GM21515 (cell line): ENCODE measurements around the gene DIDO1.

ENCODE experiments used
- ATAC-seq: cut with Tn5 transposase; IDR thresholded peaks from one replicate; pipeline ENCODE4 v1.9.1; 2021; ENCODE audit not compliant: unreplicated experiment

DIDO1 gene

DNA sequence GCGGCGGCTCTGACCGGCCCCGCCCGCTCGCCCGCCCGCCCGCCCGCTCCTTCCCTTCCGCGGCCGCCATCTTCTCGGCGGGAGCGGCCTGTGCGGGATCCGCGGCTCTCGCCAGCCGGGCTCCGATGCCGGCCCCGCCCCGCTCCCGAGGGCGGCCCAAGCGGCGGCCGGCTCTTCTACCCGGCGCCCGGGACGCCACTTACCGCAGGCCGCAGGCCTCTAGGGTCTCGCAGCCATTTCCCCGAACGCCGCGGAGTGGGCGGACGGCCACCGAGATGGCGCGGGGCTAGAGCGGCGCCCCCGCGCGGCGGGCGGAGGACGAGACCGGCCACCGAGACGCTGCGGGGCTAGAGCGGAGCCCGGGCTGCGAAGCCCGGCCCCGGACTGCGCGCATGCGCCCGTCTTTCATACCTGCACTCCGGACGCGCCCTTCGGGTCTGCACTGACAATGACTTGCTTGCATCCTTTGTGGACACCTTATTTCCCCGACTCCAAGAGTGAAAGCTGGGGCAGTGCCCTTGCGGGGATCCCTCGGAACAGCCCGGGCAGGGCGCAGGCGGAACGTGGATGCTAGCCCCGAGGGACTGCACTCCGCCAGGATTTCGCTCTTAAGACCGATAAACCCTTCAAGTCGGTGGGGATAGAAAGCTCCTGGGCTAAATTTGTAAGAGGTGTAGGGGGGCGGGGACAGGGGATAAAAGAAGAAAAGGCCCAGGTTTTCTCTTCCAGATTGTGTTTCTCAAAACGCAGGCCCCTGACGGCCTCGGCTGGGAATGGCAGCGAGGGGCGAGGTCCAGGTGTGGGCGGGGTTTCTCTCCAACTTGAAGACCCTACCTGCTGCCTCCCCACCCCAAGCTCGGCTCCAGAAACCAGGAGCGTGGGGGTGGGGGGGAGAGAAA is at the start of gene DIDO1:
Gene DIDO1 (minus strand): TSS at position 277 of the 899 bp plus-strand sequence.
- ATAC-seq = peak; percentile 60

DNA sequence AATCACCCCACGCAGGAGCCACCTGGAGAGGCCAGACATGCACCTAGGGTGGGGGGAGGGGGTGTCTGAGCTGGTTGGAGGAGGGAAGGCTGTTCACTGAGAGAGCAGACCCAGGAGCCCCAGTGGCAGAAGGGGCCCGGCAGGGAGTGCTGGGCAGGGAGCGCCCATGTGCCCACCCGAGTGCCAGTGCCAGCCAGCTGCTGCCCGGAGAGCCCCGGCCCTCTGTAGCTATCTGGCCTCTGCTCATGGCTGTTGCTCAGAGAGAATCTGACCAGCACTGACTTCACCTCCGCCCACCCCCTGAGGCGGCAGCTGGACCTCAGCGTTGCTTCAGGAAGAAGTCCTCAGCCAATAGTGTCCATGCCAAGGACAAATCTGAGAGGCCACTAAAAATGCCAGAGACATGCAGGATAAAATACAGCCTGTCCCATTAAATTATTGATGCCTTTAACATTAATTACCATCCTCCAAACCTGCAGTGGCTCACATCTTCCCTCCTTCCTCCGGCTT is 49.0 kb upstream of the DIDO1 start:
- no peak for ATAC-seq

DNA sequence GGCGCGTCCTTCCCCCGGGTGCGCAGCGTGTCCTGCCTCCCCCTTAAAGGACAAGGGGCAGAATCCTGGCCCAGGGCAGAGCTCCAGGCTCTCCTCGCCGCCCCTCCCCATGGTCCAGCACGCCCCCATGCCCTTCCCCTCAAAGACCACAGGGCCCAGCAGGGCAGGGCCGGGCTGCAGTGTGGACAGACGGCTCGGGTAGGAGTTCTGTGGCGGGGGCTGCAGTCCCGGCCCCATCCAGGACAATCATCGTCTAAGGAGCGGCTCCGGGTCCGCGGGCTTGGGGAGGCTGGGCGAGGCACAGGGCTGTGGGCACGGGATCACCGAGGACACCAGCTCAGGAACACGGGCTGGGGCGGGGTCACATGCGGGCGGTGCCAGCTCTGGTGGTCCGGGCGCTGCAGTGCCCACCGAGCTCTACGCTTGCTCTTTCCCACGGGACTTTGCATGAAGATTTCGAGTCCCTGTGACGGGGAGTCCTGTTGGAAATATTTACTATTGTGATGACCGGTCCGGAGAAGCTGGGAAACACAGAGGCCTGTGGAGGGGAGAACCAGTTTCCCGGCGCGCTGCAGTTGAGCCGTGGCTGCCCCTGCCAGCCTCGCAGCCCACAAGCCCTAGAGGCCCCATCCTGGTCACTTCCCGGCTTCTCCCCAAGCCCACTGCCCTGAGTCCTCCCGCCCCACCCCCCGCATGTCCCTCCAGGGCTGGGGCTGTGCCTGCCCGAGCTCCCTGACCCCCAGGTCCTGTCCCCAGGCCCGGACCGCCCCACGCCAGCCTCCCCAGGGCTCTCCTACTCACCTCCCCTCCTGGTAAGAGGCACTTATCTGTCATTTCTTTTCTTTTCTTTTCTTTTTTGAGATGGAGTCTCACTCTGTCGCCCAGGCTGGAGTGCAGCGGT is 46.8 kb upstream of the DIDO1 start:
- ATAC-seq = no peak

DNA sequence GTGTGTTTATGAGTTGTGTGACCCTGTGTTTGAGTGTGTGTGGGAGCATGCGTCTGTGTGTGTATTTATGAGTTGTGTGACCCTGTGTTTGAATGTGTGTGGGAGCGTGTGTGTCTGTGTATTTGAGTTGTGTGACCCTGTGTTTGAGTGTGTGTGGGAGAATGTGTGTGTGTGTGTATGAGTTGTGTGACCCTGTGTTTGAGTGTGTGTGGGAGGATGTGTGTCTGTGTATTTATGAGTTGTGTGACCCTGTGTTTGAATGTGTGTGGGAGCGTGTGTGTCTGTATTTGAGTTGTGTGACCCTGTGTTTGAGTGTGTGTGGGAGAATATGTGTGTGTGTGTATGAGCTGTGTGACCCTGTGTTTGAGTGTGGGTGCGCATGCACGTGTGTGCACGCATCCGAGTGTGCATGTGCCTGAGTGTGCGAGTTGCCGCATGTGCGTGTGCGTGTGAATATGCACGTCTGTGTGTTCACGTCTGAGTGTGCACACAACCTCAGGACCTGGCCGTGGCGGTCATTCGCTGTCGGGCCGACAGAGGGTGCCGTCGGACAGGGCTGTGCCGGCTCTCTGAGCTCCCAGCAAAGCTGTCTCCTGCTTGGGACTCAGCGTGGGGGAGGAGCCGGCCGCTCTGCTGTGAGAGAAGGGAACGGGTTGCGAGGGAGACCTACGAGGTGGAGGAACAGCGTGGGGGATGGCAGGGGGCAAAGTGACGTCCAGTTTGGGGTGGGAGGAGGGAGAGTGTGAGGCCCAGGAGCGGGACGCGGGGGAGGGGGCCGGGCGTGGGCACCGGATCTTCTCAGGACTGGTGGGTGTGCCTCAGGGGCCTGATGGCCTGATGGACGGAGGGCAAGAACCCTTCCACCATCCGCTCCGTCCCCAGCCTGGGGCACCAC is 45.9 kb upstream of the DIDO1 start:
- peak; percentile 76 for ATAC-seq

DNA sequence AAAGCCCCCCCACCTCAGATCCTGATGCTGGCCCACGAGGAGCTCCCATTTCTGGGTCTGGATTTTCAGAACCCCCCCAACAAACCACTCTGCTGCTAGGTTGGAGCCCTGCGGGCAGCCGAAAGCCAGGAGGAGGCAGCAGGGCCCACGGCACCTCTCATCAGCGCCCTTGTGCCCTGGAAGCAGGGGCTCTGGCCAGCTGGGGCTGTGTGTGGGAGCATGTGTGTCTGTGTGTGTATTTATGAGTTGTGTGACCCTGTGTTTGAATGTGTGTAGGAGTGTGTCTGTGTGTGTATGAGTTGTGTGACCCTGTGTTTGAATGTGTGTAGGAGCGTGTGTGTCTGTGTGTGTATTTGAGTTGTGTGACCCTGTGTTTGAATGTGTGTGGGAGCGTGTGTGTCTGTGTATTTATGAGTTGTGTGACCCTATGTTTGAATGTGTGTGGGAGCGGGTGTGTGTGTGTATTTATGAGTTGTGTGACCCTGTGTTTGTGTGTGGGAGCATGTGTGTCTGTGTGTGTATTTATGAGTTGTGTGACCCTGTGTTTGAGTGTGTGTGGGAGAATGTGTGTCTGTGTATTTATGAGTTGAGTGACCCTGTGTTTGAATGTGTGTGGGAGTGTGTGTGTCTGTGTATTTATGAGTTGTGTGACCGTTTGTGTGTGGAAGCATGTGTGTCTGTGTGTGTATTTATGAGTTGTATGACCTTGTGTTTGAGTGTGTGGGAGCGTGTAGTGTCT is 45.1 kb upstream of the DIDO1 start:
- ATAC-seq = no peak

DNA sequence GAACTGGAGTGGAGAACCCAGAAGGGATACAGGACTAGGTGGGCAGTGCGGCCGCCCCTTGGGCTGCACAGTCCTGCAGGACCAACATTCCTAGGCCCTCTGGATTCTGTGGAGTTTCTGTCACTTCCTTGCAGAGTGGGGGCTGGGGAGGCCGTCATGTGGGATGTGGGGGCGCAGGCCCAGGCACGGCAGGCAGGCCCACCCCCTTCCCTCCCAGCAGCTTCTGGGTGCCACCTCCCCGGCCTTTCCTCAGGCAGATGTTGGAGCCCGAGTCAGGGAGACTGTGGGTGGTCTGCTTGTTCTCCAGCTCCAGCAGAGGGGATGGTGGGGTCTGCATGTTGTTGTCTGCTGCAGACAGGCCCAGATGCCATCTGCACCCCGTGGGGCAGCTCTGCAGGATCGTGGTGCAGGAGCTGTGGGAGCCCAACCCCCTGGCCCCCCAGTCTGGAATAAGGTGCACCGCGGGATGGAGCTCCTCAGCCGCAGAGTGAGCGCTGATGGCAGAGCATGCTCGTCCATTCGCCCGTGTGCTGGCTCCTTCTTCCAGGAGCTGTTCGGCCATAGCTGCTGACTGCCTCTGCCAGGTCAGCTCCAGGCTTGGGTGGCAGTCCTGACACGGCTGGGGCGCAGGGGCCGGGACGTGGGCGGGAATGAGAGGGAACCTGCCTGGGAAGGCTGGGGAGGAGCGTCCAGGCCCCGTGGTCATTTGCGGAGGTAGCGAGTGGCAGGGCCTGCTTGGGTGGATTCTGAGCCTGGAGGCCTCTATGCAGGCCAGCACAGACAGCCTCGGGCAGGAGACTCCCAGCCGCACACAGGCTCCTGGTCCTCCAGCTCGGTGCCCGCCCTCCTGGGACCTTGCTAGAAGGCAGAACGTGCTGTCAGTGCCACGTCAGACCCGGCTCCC is 44.3 kb upstream of the DIDO1 start:
- ATAC-seq = no peak

DNA sequence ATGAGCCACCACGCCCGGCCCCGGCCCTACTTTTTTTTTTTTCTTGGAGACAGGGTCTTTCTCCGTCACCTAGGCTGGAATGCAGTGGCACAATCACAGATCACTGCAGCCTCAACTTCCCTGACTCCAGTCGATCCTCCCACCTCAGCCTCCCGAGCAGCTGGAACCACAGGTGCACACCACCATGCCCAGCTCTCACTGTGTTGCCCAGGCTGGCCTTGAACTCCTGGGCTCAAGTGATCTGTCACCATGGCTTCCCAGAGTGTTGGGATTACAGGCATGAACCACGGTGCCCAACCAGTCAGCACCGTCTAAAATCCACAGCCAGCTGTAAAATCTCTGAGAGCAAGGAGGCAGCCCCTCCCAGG is 43.6 kb upstream of the DIDO1 start:
- ATAC-seq = no peak

DNA sequence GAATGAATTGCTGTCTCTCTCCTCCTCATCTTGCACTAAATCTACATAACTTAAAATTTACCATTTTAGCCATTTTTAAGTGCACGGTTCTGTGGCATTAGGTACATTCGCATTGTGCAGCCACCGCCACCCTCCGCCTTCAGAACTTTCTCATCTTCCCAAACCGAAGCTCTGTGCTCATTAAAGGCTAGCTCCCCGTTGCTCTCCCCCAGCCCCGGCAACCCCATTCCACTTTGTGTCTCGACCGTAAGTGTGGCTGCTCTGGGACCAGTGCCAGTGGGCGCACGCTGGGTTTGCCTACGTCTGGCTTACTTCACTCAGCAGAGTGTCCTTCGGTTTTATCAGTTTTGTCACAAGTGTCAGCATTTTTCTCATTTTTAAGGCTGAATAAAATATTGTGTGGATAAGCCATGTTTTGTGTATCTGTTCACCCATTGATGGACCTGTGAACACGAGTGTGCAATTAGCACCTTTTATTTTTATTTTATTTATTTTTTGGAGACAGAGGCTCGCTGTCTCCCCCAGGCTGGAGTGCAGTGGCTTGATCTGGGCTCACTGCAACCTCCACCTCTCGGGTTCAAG is 43.0 kb upstream of the DIDO1 start:
- ATAC-seq = no peak

DNA sequence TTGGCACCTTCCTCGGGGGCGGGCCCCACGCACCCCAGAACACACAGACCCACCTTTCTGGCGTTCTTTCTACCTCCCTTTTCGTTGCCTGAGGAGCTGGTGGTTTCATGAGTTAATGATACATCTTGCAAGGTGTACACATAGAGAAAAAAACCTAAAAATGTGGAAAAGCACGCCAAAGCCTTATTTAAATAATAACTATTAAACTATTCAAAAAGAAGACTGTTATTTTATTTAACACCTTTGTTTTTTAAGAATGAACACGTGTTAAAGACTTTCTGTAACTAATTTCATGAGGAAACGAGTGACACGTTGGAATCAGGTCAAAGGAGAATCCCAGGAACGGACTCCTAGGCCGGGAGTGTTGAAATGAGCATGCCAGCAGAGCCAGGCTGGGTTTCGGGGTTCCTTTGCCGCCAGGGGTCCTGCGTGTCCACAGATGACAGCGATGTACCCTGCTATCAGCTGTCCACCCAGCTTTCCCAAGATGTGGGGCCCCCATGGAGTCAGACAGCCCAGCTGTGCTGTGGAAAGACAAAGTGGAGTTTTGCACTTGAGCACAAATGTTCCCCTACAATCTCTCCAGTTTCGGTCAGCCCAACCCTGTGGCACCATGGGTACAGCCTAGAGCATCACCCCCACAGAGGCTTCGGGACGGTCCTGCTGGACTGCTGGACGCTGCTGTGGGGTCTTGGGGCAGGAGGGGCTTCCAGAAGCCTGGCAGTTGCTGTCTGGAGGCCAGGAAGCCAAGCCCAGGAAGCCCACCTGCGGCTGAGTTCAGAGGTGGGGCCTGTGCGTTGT is 42.3 kb upstream of the DIDO1 start:
- ATAC-seq = no peak

DNA sequence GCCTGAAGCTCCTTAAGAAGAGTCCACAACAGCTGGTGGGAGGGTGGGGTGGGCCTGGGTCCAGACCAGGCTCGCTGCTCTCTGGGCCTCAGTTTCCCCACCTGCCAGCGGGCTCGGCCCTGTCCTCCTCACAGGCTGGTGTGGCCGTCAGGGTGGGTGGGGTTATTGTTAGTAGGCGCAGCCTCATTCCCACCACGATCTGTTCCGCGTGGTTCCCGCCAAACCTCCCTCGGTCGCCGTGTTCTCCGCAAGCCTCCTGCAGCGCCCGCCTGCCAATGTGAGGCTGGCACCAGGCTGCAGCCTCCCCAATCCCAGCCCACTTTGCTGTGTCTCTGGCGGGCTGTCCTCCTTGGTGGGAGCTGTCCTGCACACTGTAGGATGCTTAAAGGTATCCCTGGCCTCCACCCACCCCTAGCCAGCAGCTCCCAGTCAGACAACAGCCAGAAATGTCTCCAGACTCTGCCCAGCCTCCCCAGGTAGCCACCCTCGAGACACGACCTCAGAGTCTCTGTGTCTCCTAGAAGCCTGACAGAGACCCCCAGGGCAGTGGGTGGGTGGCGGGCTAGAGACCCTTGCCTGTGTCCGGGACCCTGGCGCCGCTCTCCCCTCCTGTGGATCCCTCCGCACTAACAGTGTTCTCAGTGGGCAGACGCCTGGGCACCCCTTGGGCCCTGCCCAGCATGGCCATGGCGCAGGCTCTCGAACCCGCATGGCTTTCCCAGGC is 41.5 kb upstream of the DIDO1 start:
- ATAC-seq = no peak

DNA sequence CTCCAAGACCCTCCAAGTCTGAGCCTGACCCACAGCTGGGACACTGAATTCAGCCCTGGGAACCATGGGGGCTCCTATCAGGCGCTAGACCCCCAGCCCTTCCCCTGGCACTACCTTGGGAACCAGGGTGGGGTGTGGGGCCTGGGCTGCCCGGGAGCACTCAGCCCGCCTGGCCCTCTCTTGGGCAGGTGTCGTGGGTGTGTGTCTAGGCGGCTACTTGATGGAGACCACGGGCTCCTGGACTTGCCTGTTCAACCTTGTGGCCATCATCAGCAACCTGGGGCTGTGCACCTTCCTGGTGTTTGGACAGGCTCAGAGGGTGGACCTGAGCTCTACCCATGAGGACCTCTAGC is 40.8 kb upstream of the DIDO1 start:
- no peak for ATAC-seq

DNA sequence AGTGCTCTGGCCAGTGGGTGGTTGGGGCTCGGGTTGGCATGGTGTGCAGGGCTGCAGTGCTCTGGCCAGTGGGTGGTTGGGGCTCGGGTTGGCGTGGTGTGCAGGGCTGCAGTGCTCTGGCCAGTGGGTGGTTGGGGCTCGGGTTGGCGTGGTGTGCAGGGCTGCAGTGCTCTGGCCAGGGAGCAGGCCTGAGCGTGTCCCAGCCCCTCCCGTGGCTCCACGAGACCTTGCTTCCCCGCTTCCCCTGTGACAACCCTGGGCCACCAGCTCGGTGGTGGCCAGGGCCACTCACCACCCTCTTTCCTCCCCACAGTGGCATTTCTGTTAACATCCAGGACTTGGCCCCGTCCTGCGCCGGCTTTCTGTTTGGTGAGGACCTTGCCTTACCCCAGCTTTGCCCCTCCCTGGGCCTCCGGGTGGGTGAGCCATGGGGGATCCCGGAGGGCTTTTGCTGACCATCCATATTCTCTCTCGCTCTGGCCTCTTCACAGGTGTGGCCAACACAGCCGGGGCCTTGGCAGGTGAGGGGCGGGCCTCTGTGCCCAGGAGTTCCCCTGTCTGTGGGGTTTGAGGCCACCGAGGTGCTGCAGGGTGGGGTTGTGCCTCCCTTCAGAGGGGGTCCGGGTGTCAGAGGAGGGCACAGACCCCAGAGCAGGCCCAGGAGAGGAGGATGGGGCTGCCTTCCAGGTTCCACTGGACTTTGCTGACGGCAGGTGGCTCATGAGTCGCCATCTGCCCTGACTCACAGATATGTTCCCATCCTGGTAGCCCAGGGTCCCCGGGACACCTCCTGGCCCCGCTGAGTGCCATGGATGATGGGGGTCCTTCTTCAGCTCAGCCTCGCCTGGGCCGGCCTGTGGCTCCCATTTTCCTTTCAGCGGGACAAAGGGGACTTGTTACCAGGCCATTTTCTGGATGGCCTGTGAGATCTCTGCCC is 40.2 kb upstream of the DIDO1 start:
- no peak for ATAC-seq

DNA sequence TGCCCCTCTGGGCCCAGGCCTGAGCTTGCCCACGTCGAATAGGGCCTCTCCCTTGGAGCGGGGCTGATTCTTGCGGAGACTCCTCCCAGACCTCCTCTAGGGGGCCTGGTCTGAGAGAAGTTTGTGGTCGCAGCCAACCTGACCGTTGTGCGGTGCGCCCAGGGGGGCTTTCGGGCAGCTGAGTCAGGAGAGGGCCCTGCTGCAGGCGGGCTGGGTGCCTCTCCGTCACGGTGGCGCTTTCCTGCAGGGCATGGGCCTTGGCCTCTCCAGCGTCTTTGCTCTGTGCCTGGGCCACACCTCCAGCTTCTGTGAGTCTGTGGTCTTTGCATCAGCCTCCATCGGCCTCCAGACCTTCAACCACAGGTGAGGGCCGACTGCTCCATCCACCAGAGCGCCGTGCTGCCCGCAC is 39.1 kb upstream of the DIDO1 start:
- no peak for ATAC-seq

DNA sequence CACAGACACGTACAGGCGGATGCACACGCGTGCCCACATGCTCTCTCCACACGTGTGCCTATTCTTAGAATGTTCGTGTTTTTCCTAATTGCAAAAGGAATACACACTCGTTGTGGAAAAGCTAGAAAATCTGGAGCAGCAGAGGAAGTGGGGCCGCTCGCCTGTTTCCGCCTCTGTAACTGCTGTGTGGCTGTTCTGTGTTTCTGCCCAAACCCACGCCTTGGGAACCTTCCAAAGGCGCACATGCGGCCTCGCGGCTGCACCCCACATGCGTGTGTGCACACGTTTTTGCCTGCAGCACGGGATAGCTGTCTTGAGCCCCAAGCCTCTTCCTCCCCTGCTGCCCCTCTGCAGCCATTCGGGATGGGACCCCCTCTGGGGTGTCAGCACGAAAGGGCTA is 38.4 kb upstream of the DIDO1 start:
- no peak for ATAC-seq

DNA sequence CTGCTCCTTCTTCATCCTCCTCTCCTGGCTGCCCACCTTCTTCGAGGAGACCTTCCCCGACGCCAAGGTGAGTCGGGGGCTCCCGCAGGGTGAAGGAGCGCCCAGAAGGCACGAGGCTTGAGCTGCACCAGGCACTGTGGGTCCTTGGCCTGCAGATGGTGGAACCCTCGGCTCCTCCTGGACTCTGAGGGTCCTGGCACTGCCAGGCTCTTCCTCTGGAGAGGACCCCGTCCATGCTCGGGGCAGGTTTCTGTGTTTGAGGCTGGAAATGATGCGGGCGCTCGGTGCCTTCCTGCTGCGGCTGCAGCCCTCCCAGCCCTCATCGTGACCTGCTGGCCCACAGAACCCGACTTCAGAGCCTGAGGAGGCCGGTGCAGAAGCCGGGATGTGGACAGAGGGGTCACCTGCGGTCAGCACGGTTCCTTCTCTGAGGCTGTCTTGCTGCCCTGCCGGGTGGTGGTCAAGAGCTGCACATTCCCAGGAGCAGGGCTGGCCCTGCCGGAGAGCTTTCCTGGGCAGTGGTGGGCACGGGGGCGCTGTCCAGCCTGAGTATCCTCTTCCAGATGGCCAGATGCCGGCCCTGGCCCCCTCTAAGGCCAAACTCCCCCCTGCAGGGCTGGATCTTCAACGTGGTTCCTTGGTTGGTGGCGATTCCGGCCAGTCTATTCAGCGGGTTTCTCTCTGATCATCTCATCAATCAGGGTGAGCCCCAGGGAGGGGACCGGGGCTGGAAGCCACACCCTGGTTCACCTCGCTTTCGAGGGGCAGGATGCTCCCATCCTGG is 37.5 kb upstream of the DIDO1 start:
- ATAC-seq = no peak
